ENCODE measurements around the gene DDX27.

- TF ChIP-seq EZH2 (IDR thresholded peaks at IDR 0.05; ENCODE audit: borderline replicate concordance): no peak
- no peak for TF ChIP-seq CTCF (IDR thresholded peaks at IDR 0.05; ENCODE audit: poor library complexity)
- TF ChIP-seq EZH2phosphoT487 (IDR thresholded peaks at IDR 0.05; ENCODE audit: low read depth, severe bottlenecking, unreplicated experiment): no peak
Observed at GRCh38 chr20:49273696-49274277, 54.6 kb downstream of the DDX27 start.
